Smooth muscle cell (in vitro differentiated cells): Measurements from ENCODE around the gene UBE2O. TPM values are rescaled to one million over a fixed set of nuclear protein-coding genes. Genes with fewer than 3 reads are reported as not detected.
"Not testable (repeated sequence)": the region's sequence is repeated elsewhere in the genome, so short reads cannot be mapped to it uniquely, and the experiment has no call there.

Experiments
- DNase-seq: peaks from one replicate; lab custom pipeline; 2025; ENCODE audit not compliant: unreplicated experiment; lab: John Stamatoyannopoulos, UW
- H2AFZ ChIP-seq: fragments of 200-600 bp; sonication (generic); 2 replicates; pipeline ENCODE4 v1.6.0; 2016; ENCODE audit warnings: antibody characterized with exemption, low read depth, mild to moderate bottlenecking
- H3F3A ChIP-seq: fragments of 200-600 bp; sonication (generic); 2 replicates; pipeline ENCODE4 v1.6.0; 2017; ENCODE audit warnings: antibody characterized with exemption, low read depth
- H3K27ac ChIP-seq: fragments of 200-600 bp; sonication (generic); 2 replicates; pipeline ENCODE4 v1.5.1; 2016; ENCODE audit warnings: low read depth, mild to moderate bottlenecking
- H3K27me3 ChIP-seq: fragments of 200-600 bp; sonication (generic); 2 replicates; pipeline ENCODE4 v1.6.1; 2016; ENCODE audit warnings: low read depth, mild to moderate bottlenecking
- H3K36me3 ChIP-seq: fragments of 200-600 bp; sonication (generic); 2 replicates; pipeline ENCODE4 v1.5.1; 2016; ENCODE audit warnings: low read depth
- H3K4me1 ChIP-seq: fragments of 200-600 bp; sonication (generic); 2 replicates; pipeline ENCODE4 v1.5.1; 2016; ENCODE audit warnings: low read depth
- H3K4me2 ChIP-seq: fragments of 200-600 bp; sonication (generic); 2 replicates; pipeline ENCODE4 v1.6.0; 2016; ENCODE audit warnings: mild to moderate bottlenecking
- H3K4me3 ChIP-seq: fragments of 200-600 bp; sonication (generic); 2 replicates; pipeline ENCODE4 v1.5.1; 2016; ENCODE audit warnings: mild to moderate bottlenecking
- H3K79me2 ChIP-seq: fragments of 200-600 bp; sonication (generic); 2 replicates; pipeline ENCODE4 v1.6.0; 2016; ENCODE audit warnings: low read depth, mild to moderate bottlenecking
- H3K9ac ChIP-seq: fragments of 200-600 bp; sonication (generic); 2 replicates; pipeline ENCODE4 v1.6.0; 2016; ENCODE audit warnings: low read depth
- H3K9me3 ChIP-seq: fragments of 200-600 bp; sonication (generic); replicated peaks from 2 replicates; pipeline ENCODE4 v1.5.1; 2016; ENCODE audit warnings: low read depth
- H4K20me1 ChIP-seq: fragments of 200-600 bp; sonication (generic); 2 replicates; pipeline ENCODE4 v1.6.0; 2016; ENCODE audit warnings: low read depth
- CTCF ChIP-seq: fragments of 200-600 bp; sonication (generic); IDR thresholded peaks from 2 replicates; pipeline ENCODE4 v1.5.1; 2017; ENCODE audit warnings: borderline replicate concordance, mild to moderate bottlenecking, antibody characterized with exemption; ENCODE audit not compliant: insufficient read depth, poor library complexity, severe bottlenecking
- WGBS: methylation state at CpG from one replicate; pipeline ENCODE4 v1.1.7; 2016; ENCODE audit warnings: low lambda C conversion rate; 5-methylcytosine and 5-hydroxymethylcytosine counted together
- polyA plus RNA-seq: library from polyadenylated mRNA; unstranded; fragments of >200 nt; fragmentation: Nextera tagmentation; extraction: Ambion mirVana; gene quantifications from 2 replicates; pipeline ENCODE4 v1.2.1, GENCODE V29; 2016
- total RNA-seq: library from RNA; depleted of rRNA; stranded (reverse); fragments of >200 nt; gene quantifications from 2 replicates; pipeline ENCODE4 v1.2.3, GENCODE V29; 2014

Gene UBE2O
- total and polyA plus RNA-seq, 2 experiments from 2014 or later: 10.1 to 12.1 TPM

- WGBS: 48% methylated on average over 12 of the region's 12 CpGs
- H2AFZ ChIP-seq: no peak overlapping the region
- no peak for DNase-seq
Measured at GRCh38 chr17:76365256-76365903, 87.6 kb downstream of the UBE2O start.

GRCh38 chr17:76363107-76363842, 89.7 kb downstream of the UBE2O start:
- Histone ChIP-seq H3K4me3 (no peak overlapping the region), H3K4me1 (peaks cover under 1% of the 10 kb centered on the region), H3K79me2 (no peaks in the 10 kb centered on the region), H3K27ac (no peak overlapping the region), H3K27me3 (no peaks in the 10 kb centered on the region), H3K9me3 (no peaks in the 10 kb centered on the region), H3K36me3 (no peaks in the 10 kb centered on the region), H3K4me2 (no peak overlapping the region), H3F3A (peaks cover 7% of the 10 kb centered on the region), H3K9ac (no peak overlapping the region), H4K20me1 (no peaks in the 10 kb centered on the region), H2AFZ (no peak overlapping the region)
- DNase-seq: no peak
- no peak for TF ChIP-seq CTCF
- WGBS: 92% methylated on average over 11 of the region's 11 CpGs

More at GRCh38 chr17:76365256-76365903, 87.6 kb downstream of the UBE2O start:
- no peak overlapping the region for H3K27ac ChIP-seq
- no peaks in the 10 kb centered on the region for H3K9me3 ChIP-seq
- peaks cover 6% of the 10 kb centered on the region for H3K4me1 ChIP-seq
- H3F3A ChIP-seq: peaks cover 18% of the 10 kb centered on the region
- peak; percentile 40 for TF ChIP-seq CTCF
- no peaks in the 10 kb centered on the region for H3K36me3 ChIP-seq
- H3K79me2 ChIP-seq: no peaks in the 10 kb centered on the region
- no peak overlapping the region for H3K9ac ChIP-seq
- H3K4me2 ChIP-seq: no peak overlapping the region
- no peaks in the 10 kb centered on the region for H3K27me3 ChIP-seq
- no peaks in the 10 kb centered on the region for H4K20me1 ChIP-seq
- no peak overlapping the region for H3K4me3 ChIP-seq

GRCh38 chr17:76360461-76360860, 92.5 kb downstream of the UBE2O start:
- Histone ChIP-seq H3K4me2 (no peak overlapping the region), H3K4me1 (no peaks in the 10 kb centered on the region), H3K36me3 (no peaks in the 10 kb centered on the region), H3K27ac (no peak overlapping the region), H4K20me1 (no peaks in the 10 kb centered on the region), H3K27me3 (no peaks in the 10 kb centered on the region), H3K9me3 (no peaks in the 10 kb centered on the region), H3K4me3 (no peak overlapping the region), H3K9ac (no peak overlapping the region), H2AFZ (no peak overlapping the region), H3F3A (no peaks in the 10 kb centered on the region), H3K79me2 (no peaks in the 10 kb centered on the region)
- WGBS: 83% methylated on average over 2 of the region's 2 CpGs
- DNase-seq: no peak
- no peak for TF ChIP-seq CTCF

GRCh38 chr17:76359776-76360175, 93.2 kb downstream of the UBE2O start:
- not testable (repeated sequence) for H3K79me2 ChIP-seq, H3K9me3 ChIP-seq, H3F3A ChIP-seq, H3K4me2 ChIP-seq, H3K9ac ChIP-seq, DNase-seq, H4K20me1 ChIP-seq, H3K36me3 ChIP-seq, H3K27ac ChIP-seq, H2AFZ ChIP-seq, H3K4me1 ChIP-seq, H3K27me3 ChIP-seq, H3K4me3 ChIP-seq
- 85% methylated on average over 6 of the region's 6 CpGs for WGBS
